GM12865 (cell line): ENCODE results near the gene TBCD.

Source experiments
- DNase-seq: peaks from one replicate; pipeline ENCODE4 v3.0.0; 2010; ENCODE audit warnings: low read depth
- H3K4me3 ChIP-seq: 2 replicates; pipeline ENCODE4 v1.5.1; 2011; ENCODE audit warnings: mild to moderate bottlenecking, low read depth, low read length, control low read depth
- TF ChIP-seq, protein P1 (sequence below): IDR thresholded peaks from 2 replicates; pipeline ENCODE4 v1.5.1; 2011; ENCODE audit warnings: low read length, control low read depth, low read depth, inconsistent platforms; ENCODE audit not compliant: insufficient read depth; ENCODE audit errors: missing control alignments

TBCD gene

DNA sequence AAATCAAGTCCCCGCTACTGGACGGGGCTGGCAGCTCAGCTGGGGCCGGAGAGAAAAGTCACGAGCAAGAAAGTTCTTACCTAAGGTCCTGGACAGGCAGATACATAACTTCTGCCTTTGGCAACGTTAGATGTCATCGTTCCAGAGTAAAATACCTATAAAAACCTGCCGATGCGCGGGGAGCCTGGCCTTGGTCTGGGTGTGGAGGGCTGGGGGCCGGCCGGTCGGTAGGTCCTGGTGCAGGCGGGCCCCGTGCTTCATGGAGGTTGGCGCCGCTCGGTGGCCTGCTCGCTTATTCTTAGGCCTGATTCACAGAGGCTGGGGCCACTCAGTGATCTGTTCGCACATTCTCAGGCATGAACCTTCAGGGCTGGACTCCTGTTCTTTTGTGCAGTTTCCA is 121.7 kb downstream of the TBCD start:
- DNase-seq, result no peak
- TF ChIP-seq, protein P1, sequence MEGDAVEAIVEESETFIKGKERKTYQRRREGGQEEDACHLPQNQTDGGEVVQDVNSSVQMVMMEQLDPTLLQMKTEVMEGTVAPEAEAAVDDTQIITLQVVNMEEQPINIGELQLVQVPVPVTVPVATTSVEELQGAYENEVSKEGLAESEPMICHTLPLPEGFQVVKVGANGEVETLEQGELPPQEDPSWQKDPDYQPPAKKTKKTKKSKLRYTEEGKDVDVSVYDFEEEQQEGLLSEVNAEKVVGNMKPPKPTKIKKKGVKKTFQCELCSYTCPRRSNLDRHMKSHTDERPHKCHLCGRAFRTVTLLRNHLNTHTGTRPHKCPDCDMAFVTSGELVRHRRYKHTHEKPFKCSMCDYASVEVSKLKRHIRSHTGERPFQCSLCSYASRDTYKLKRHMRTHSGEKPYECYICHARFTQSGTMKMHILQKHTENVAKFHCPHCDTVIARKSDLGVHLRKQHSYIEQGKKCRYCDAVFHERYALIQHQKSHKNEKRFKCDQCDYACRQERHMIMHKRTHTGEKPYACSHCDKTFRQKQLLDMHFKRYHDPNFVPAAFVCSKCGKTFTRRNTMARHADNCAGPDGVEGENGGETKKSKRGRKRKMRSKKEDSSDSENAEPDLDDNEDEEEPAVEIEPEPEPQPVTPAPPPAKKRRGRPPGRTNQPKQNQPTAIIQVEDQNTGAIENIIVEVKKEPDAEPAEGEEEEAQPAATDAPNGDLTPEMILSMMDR, result no peak
- H3K4me3 ChIP-seq, result no peak overlapping the region

DNA sequence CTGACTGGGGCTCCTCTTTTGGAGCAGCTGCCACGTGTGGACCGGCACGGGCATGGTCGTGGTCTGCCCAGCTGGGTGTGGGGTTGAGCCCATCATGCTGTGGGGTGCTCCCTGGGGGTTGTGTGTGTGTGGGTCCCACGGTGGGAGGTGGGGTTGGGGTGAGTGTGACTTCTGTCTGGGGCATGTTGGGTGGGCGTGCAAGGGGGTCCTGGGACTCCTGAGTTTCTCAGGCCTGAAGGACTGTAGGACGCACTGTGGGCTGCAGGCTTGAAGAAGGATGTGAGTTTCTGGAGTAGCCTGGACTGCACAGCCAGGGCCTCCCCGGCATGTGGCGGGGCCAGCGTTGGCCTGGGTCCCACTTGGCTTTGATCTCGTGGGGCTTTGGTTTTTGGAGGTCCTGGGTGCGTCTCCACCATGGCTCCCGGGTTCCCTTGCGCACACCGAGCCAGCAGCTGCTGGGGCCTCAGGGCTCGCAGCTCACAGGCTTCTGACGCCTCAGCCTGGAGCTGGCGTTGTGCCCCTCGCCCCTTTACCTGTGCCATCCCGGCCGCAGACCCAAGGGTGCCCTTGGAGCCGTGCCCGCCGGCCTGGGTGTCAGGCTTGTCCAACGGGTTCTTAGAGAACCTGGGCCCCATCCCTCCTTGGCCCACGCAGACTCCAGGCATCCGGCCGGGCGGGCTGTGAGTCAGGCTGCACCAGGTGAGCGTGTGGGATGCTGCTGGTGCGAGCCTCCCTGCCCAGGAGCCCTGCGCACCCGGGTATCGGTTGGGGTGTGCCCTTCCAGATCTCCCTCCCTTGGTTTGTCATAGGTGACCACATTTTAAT is 122.4 kb downstream of the TBCD start:
- TF ChIP-seq, protein P1, result no peak
- H3K4me3 ChIP-seq, result no peak overlapping the region
- DNase-seq, result no peak

DNA sequence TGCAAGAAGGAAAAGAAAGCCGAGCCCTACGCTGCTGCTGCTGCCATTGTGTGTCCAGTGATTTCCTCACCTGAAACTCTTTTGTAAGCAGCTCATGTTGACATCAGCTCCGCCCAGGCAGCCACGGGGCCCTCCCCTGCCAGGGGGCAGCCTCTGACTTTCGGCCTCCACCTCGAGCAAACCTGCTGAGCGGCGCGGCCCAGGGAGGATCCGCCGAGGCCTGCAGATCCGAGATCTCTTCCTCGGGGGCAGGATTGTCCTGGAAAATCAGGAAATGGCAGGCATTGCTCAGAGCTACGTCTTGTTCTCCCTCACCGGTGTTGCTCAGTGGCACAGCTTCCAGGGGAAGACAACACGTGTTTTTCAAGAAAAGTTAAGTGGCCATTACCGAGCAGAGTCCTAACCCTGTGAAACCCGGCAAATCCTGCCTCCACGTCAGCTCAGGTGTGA is 123.6 kb downstream of the TBCD start:
- TF ChIP-seq, protein P1, result no peak
- DNase-seq, result no peak
- no peak overlapping the region for H3K4me3 ChIP-seq

- no peak overlapping the region for H3K4me3 ChIP-seq
- TF ChIP-seq, protein P1, result no peak
- no peak for DNase-seq
Observed at GRCh38 chr17:82876149-82876548, 124.3 kb downstream of the TBCD start.

- no peak overlapping the region for H3K4me3 ChIP-seq
- TF ChIP-seq, protein P1, result no peak
- DNase-seq, result no peak
Observed at GRCh38 chr17:82876602-82877379, 124.9 kb downstream of the TBCD start.

DNA sequence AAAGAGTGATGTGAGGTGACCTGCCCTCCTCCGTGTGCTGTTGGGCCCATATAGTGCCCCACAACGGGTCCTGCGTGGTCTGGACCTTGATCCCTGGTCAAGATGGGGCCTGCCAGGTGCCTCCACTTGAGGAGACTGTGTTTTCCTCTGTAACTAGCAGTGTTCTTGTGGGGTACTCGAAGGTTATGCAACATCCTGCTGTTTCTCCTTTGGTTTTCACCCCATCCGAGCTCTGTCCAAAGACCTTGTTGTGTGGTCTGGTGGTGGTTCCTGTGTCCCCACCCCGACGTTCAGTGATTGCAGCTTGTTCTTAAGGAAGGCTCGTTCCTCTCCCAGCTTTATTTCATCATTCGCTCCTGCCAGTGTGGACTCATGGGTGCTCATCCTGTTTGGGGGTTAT is 126.7 kb downstream of the TBCD start:
- no peak for DNase-seq
- TF ChIP-seq, protein P1, result no peak
- no peak overlapping the region for H3K4me3 ChIP-seq
